Right atrium auricular region (tissue), 2 donors: ENCODE data around the gene GNLY. TPM values are rescaled to one million over a fixed set of nuclear protein-coding genes. Genes with fewer than 3 reads are reported as not detected.

Source experiments
- DNase-seq: peaks from one replicate; pipeline ENCODE4 v3.0.0-alpha.2; 2019; ENCODE audit warnings: low spot score
- H3K27ac ChIP-seq, 2 donors: fragments of 200-600 bp; sonication (generic); 1 replicate in 1 of 2; 2 replicates in 1 of 2; pipeline ENCODE4 v1.5.1; 2016 to 2019
- H3K27me3 ChIP-seq, 2 donors: fragments of 200-600 bp; sonication (generic); one replicate each; pipeline versions ENCODE4 v1.5.1 to v1.6.0; 2017 to 2019
- H3K36me3 ChIP-seq: fragments of 200-600 bp; sonication (generic); one replicate; pipeline ENCODE4 v1.5.1; 2016
- H3K4me1 ChIP-seq, 2 donors: fragments of 200-600 bp; sonication (generic); one replicate each; pipeline versions ENCODE4 v1.5.1 to v1.6.0; 2017 to 2019
- H3K4me3 ChIP-seq, 2 donors: fragments of 200-600 bp; sonication (generic); 1 replicate in 1 of 2; 2 replicates in 1 of 2; pipeline ENCODE4 v1.5.1; 2017 to 2019; ENCODE audit warnings: mild to moderate bottlenecking in 1 of 2, moderate library complexity in 1 of 2
- H3K9me3 ChIP-seq, 2 donors: fragments of 200-600 bp; sonication (generic); one replicate each; pipeline ENCODE4 v1.5.1; 2019
- CTCF ChIP-seq, 2 donors: fragments of 200-600 bp; sonication (generic); IDR thresholded peaks; one replicate each; pipeline ENCODE4 v1.5.1; 2019; ENCODE audit warnings: antibody characterized with exemption in 2 of 2
- total RNA-seq, 2 donors: library from RNA; depleted of rRNA; stranded (reverse); fragments of >200 nt; gene quantifications; one replicate each; pipeline ENCODE4 v1.1.0, GENCODE V29; 2016

The GNLY gene
- total RNA-seq, 2 donors from 2014 or later = 1.4 TPM; not detected in 1

- no peaks in the 10 kb centered on the region for H3K4me1 ChIP-seq
- H3K27ac ChIP-seq = no peak overlapping the region
- no peak for TF ChIP-seq CTCF (IDR thresholded peaks at IDR 0.05)
- no peak overlapping the region for H3K4me3 ChIP-seq
- no peaks in the 10 kb centered on the region for H3K9me3 ChIP-seq
- H3K36me3 ChIP-seq = no peaks in the 10 kb centered on the region
- DNase-seq = peak; percentile 40
- H3K27me3 ChIP-seq = no peaks in the 10 kb centered on the region
These were observed 5.2 kb downstream of the GNLY start for GRCh38 chr2:85699325-85699724.

- Histone ChIP-seq H3K27me3 (no peaks in the 10 kb centered on the region), H3K27ac (no peak overlapping the region), H3K4me3 (no peak overlapping the region), H3K4me1 (peaks cover 0 to 21% of the 10 kb centered on the region in 2 donors), H3K36me3 (no peaks in the 10 kb centered on the region), H3K9me3 (no peaks in the 10 kb centered on the region)
- DNase-seq = no peak
- TF ChIP-seq CTCF (IDR thresholded peaks at IDR 0.05) = no peak
These were observed 8.0 kb downstream of the GNLY start for GRCh38 chr2:85702172-85702571.

- TF ChIP-seq CTCF (IDR thresholded peaks at IDR 0.05) = no peak
- no peaks in the 10 kb centered on the region for H3K27me3 ChIP-seq
- H3K36me3 ChIP-seq = no peaks in the 10 kb centered on the region
- peak overlapping the region in 1 of 2 donors; percentile 13 for H3K27ac ChIP-seq
- peaks cover 0 to 27% of the 10 kb centered on the region in 2 donors for H3K4me1 ChIP-seq
- H3K4me3 ChIP-seq = no peak overlapping the region
- H3K9me3 ChIP-seq = no peaks in the 10 kb centered on the region
- DNase-seq = peak; percentile 58
These were observed 8.6 kb downstream of the GNLY start for GRCh38 chr2:85702800-85703199.

- DNase-seq = no peak
- H3K4me3 ChIP-seq = no peak overlapping the region
- peaks cover 0 to 30% of the 10 kb centered on the region in 2 donors for H3K4me1 ChIP-seq
- H3K9me3 ChIP-seq = no peaks in the 10 kb centered on the region
- TF ChIP-seq CTCF (IDR thresholded peaks at IDR 0.05) = no peak
- H3K27me3 ChIP-seq = no peaks in the 10 kb centered on the region
- H3K27ac ChIP-seq = peak overlapping the region in 1 of 2 donors; percentile 13
- no peaks in the 10 kb centered on the region for H3K36me3 ChIP-seq
These were observed 9.2 kb downstream of the GNLY start for GRCh38 chr2:85703329-85703728.

- DNase-seq = no peak
- TF ChIP-seq CTCF (IDR thresholded peaks at IDR 0.05) = no peak
- no peaks in the 10 kb centered on the region for H3K27me3 ChIP-seq
- H3K36me3 ChIP-seq = no peaks in the 10 kb centered on the region
- peaks cover 0 to 30% of the 10 kb centered on the region in 2 donors for H3K4me1 ChIP-seq
- H3K27ac ChIP-seq = peak overlapping the region in 1 of 2 donors; percentile 13
- no peak overlapping the region for H3K4me3 ChIP-seq
- H3K9me3 ChIP-seq = no peaks in the 10 kb centered on the region
These were observed 9.9 kb downstream of the GNLY start for GRCh38 chr2:85704038-85704437.
